H1 (cell line): Measurements from ENCODE around the gene B4GALT7. TPM values are rescaled to one million over a fixed set of nuclear protein-coding genes. Genes with fewer than 3 reads are reported as not detected.

ENCODE experiments used
- CTCF ChIA-PET: fragments of 300-600 bp; sonication (Branson Sonifier 250); formaldehyde crosslinking; loops from one replicate; lab custom pipeline; 2021; ENCODE audit not compliant: partially characterized antibody; lab: Charles Lee
- POLR2A ChIA-PET: fragments of 300-600 bp; sonication (Branson Sonifier 250); formaldehyde crosslinking; loops from one replicate; lab custom pipeline; 2021; ENCODE audit warnings: inconsistent platforms; ENCODE audit not compliant: partially characterized antibody; lab: Charles Lee
- DNase-seq, 2 experiments: peaks; one replicate each; pipeline versions ENCODE4 v3.0.0 to v3.0.0-alpha.2; 2010 to 2022; ENCODE audit warnings: low spot score in 2 of 2, low read depth in 1 of 2, mixed read lengths in 1 of 2
- FAIRE-seq: peaks from 2 replicates; lab custom pipeline; 2011; peaks lifted over from hg19 to GRCh38; lab: Jason Lieb, UNC
- H2AFZ ChIP-seq: 2 replicates; pipeline ENCODE4 v1.8.1; 2012; ENCODE audit warnings: low read length, inconsistent platforms
- H2AK5ac ChIP-seq: 2 replicates; pipeline ENCODE4 v1.6.1; 2013; ENCODE audit warnings: low read depth, low read length
- H2BK120ac ChIP-seq: replicated peaks from 2 replicates; pipeline ENCODE3; 2013; ENCODE audit warnings: low read depth, low read length, inconsistent platforms
- H2BK12ac ChIP-seq: 2 replicates; pipeline ENCODE4 v1.6.1; 2013; ENCODE audit warnings: low read depth, low read length
- H2BK15ac ChIP-seq: 2 replicates; pipeline ENCODE4 v1.6.1; 2013; ENCODE audit warnings: low read length
- H2BK20ac ChIP-seq: 2 replicates; pipeline ENCODE4 v1.6.1; 2013; ENCODE audit warnings: low read length
- H2BK5ac ChIP-seq: 2 replicates; pipeline ENCODE4 v1.6.1; 2013; ENCODE audit warnings: low read depth, low read length
- H3K14ac ChIP-seq: 2 replicates; pipeline ENCODE4 v1.6.1; 2013; ENCODE audit warnings: inconsistent platforms; ENCODE audit not compliant: insufficient read length
- H3K18ac ChIP-seq: 2 replicates; pipeline ENCODE4 v1.6.1; 2013; ENCODE audit warnings: low read length; ENCODE audit errors: extremely low read depth
- H3K23ac ChIP-seq: 2 replicates; pipeline ENCODE4 v1.6.1; 2013; ENCODE audit warnings: inconsistent platforms; ENCODE audit not compliant: insufficient read length
- H3K23me2 ChIP-seq: 2 replicates; pipeline ENCODE4 v1.6.1; 2013; ENCODE audit warnings: low read depth, low read length
- H3K27ac ChIP-seq: 2 replicates; pipeline ENCODE4 v1.6.1; 2011; ENCODE audit warnings: low read depth, low read length, inconsistent platforms
- H3K27me3 ChIP-seq, 4 experiments: replicated peaks in 1 of 4; 1 replicate in 1 of 4; 2 replicates in 3 of 4; pipeline versions ENCODE4 v1.6.1 to v1.8.1; 2011 to 2013; ENCODE audit warnings: low read length in 3 of 4, mild to moderate bottlenecking in 3 of 4, inconsistent platforms in 2 of 4, mixed read lengths in 2 of 4, moderate library complexity in 1 of 4; ENCODE audit not compliant: control insufficient read depth in 3 of 4, insufficient read depth in 3 of 4; ENCODE audit errors: extremely low read depth in 1 of 4
- H3K36me3 ChIP-seq, 4 experiments: 2 replicates each; pipeline versions ENCODE4 v1.6.1 to v1.8.1; 2011 to 2013; ENCODE audit warnings: mild to moderate bottlenecking in 4 of 4, low read length in 3 of 4, moderate library complexity in 2 of 4, control low read depth in 1 of 4, inconsistent platforms in 1 of 4; ENCODE audit not compliant: insufficient read depth in 4 of 4, control insufficient read depth in 2 of 4
- H3K4ac ChIP-seq: replicated peaks from 2 replicates; pipeline ENCODE3; 2013; ENCODE audit warnings: low read length, low read depth, mixed read lengths, inconsistent platforms; ENCODE audit not compliant: insufficient read length
- H3K4me1 ChIP-seq, 4 experiments: replicated peaks in 1 of 4; 1 replicate in 1 of 4; 2 replicates in 3 of 4; pipeline versions ENCODE4 v1.6.1 to v1.8.1; 2011 to 2013; ENCODE audit warnings: low read length in 3 of 4, inconsistent platforms in 2 of 4, mixed read lengths in 1 of 4; ENCODE audit not compliant: insufficient read depth in 4 of 4, control insufficient read depth in 3 of 4
- H3K4me2 ChIP-seq, 2 experiments: 2 replicates each; pipeline versions ENCODE4 v1.6.1 to v1.8.1; 2011 to 2013; ENCODE audit warnings: low read depth in 2 of 2, low read length in 2 of 2, control low read depth in 1 of 2, inconsistent platforms in 1 of 2, mild to moderate bottlenecking in 1 of 2; ENCODE audit not compliant: insufficient read depth in 1 of 2
- H3K4me3 ChIP-seq, 4 experiments: fragments of 200-600, 300-600 bp in 1 of 4; sonication (generic), shearing (Covaris generic), sonication (Bioruptor Twin) in 1 of 4; 2 replicates each; pipeline versions ENCODE4 v1.5.1 to v1.8.1; 2011 to 2016; ENCODE audit warnings: low read length in 4 of 4, low read depth in 3 of 4, control low read depth in 2 of 4, inconsistent platforms in 2 of 4, mild to moderate bottlenecking in 2 of 4, mixed read lengths in 1 of 4, moderate library complexity in 1 of 4; ENCODE audit not compliant: insufficient read depth in 2 of 4; ENCODE audit errors: extremely low read depth in 1 of 4
- H3K56ac ChIP-seq: replicated peaks from 2 replicates; pipeline ENCODE3; 2013; ENCODE audit warnings: low read depth, mild to moderate bottlenecking, mixed read lengths, low read length, inconsistent platforms; ENCODE audit not compliant: insufficient read length
- H3K79me1 ChIP-seq: 2 replicates; pipeline ENCODE4 v1.6.1; 2013; ENCODE audit warnings: low read depth, low read length, control low read depth
- H3K79me2 ChIP-seq, 2 experiments: 2 replicates each; pipeline versions ENCODE4 v1.6.1 to v1.8.1; 2012 to 2013; ENCODE audit warnings: low read length in 2 of 2, mild to moderate bottlenecking in 2 of 2, inconsistent platforms in 1 of 2; ENCODE audit not compliant: insufficient read depth in 2 of 2, control insufficient read depth in 1 of 2
- H3K9ac ChIP-seq, 4 experiments: replicated peaks in 1 of 4; 1 replicate in 1 of 4; 2 replicates in 3 of 4; pipeline versions ENCODE4 v1.6.1 to v1.8.1; 2011 to 2013; ENCODE audit warnings: low read depth in 3 of 4, low read length in 3 of 4, control low read depth in 2 of 4, mild to moderate bottlenecking in 2 of 4, moderate library complexity in 2 of 4, inconsistent platforms in 1 of 4; ENCODE audit errors: extremely low read depth in 1 of 4
- H3K9me3 ChIP-seq, 2 experiments: 2 replicates each; pipeline versions ENCODE4 v1.6.1 to v1.8.1; 2012 to 2013; ENCODE audit warnings: mild to moderate bottlenecking in 2 of 2, moderate library complexity in 2 of 2, control low read depth in 1 of 2, inconsistent platforms in 1 of 2, low read depth in 1 of 2, low read length in 1 of 2, mixed read lengths in 1 of 2; ENCODE audit not compliant: insufficient read depth in 2 of 2
- H4K20me1 ChIP-seq, 2 experiments: replicated peaks in 1 of 2; 2 replicates each; pipeline versions ENCODE3 to v1.8.1; 2011 to 2013; ENCODE audit warnings: inconsistent platforms in 2 of 2, low read length in 2 of 2, mild to moderate bottlenecking in 1 of 2; ENCODE audit not compliant: insufficient read depth in 2 of 2, control insufficient read depth in 1 of 2
- H4K5ac ChIP-seq: 2 replicates; pipeline ENCODE4 v1.6.1; 2013; ENCODE audit warnings: low read length, low read depth, mixed read lengths, inconsistent platforms; ENCODE audit not compliant: insufficient read length
- H4K8ac ChIP-seq: 2 replicates; pipeline ENCODE4 v1.8.0; 2013; ENCODE audit warnings: mild to moderate bottlenecking, moderate library complexity, low read length, inconsistent platforms; ENCODE audit not compliant: insufficient read depth; ENCODE audit errors: extremely low read depth
- H4K91ac ChIP-seq: replicated peaks from 2 replicates; pipeline ENCODE3; 2013; ENCODE audit warnings: low read length, mixed read lengths, inconsistent platforms; ENCODE audit not compliant: insufficient read length
- EGR1 ChIP-seq: IDR thresholded peaks from 2 replicates; pipeline ENCODE4 v1.6.1; 2011; ENCODE audit warnings: low read depth, low read length, borderline replicate concordance
- FOSL1 ChIP-seq: IDR thresholded peaks from 2 replicates; pipeline ENCODE4 v1.6.1; 2011; ENCODE audit warnings: mild to moderate bottlenecking, low read depth, low read length, moderate library complexity; ENCODE audit not compliant: insufficient read depth
- HDAC6 ChIP-seq: IDR thresholded peaks from one replicate; pipeline ENCODE4 v1.7.1; 2012; ENCODE audit warnings: low read depth, mild to moderate bottlenecking, inconsistent platforms, low read length, moderate library complexity
- JUN ChIP-seq: IDR thresholded peaks from 2 replicates; pipeline ENCODE4 v1.6.1; 2011; ENCODE audit warnings: low read depth, mild to moderate bottlenecking, improper control_type of control experiment, low read length
- KDM1A ChIP-seq: fragments of 200-600, 300-600 bp; sonication (generic); IDR thresholded peaks from 2 replicates; pipeline ENCODE4 v1.7.1; 2016; ENCODE audit warnings: mild to moderate bottlenecking, low read length, borderline replicate concordance
- MAFK ChIP-seq: IDR thresholded peaks from 2 replicates; pipeline ENCODE4 v1.6.1; 2012; ENCODE audit warnings: low read depth, mild to moderate bottlenecking, improper control_type of control experiment, low read length
- RFX5 ChIP-seq: IDR thresholded peaks from 2 replicates; pipeline ENCODE4 v1.6.1; 2011; ENCODE audit warnings: low read depth, low read length, improper control_type of control experiment, borderline replicate concordance
- RNF2 ChIP-seq: fragments of 200-900, 300-1000 bp; sonication (generic); IDR thresholded peaks from 2 replicates; pipeline ENCODE4 v1.7.1; 2016; ENCODE audit warnings: borderline replicate concordance, low read depth, mild to moderate bottlenecking, antibody characterized with exemption, low read length; ENCODE audit not compliant: poor library complexity, severe bottlenecking; ENCODE audit errors: missing control alignments
- SIN3A ChIP-seq, 2 experiments: IDR thresholded peaks in 1 of 2; conservative IDR thresholded peaks in 1 of 2; 2 replicates each; pipeline ENCODE4 v1.6.1; 2011 to 2012; ENCODE audit warnings: low read length in 2 of 2, improper control_type of control experiment in 1 of 2, low read depth in 1 of 2, mild to moderate bottlenecking in 1 of 2
- SIRT6 ChIP-seq: IDR thresholded peaks from one replicate; pipeline ENCODE4 v1.7.1; 2012; ENCODE audit warnings: low read length, inconsistent platforms
- TAF7 ChIP-seq: optimal IDR thresholded peaks from 2 replicates; pipeline ENCODE3; 2011; ENCODE audit warnings: low read depth, mild to moderate bottlenecking, inconsistent platforms, low read length, moderate library complexity, borderline replicate concordance
- WGBS, 2 experiments: shearing (Covaris generic) in 1 of 2; methylation state at CpG; one replicate each; pipeline versions ENCODE4 v1.1.6 to v1.1.7; 2013 to 2015; ENCODE audit warnings: low lambda C conversion rate in 2 of 2, mixed read lengths in 2 of 2, inconsistent platforms in 1 of 2, low coverage in 1 of 2, missing lambda C conversion rate in 1 of 2; ENCODE audit not compliant: insufficient replicate concordance in 2 of 2, insufficient coverage in 1 of 2, insufficient read length in 1 of 2; ENCODE audit errors: extremely low coverage in 1 of 2, missing lambda C conversion rate in 1 of 2; 5-methylcytosine and 5-hydroxymethylcytosine counted together
- polyA plus RNA-seq, 7 experiments: library from polyadenylated mRNA; depleted of rRNA in 3 of 7; stranded (reverse) in 5 of 7; unstranded in 2 of 7; fragments of >200 nt in 5 of 7; fragments of 200-250 nt in 2 of 7; gene quantifications; 1 replicate in 5 of 7; 2 replicates in 1 of 7; 4 replicates in 1 of 7; pipeline versions ENCODE4 v1.2.1 to v1.2.3, GENCODE V29; 2011 to 2013; ENCODE audit warnings: missing spikeins in 2 of 7, mixed read lengths in 2 of 7
- total RNA-seq: library from RNA; stranded (reverse); fragmentation: NEBNext Ultra II Directional; extraction: Animal tissue kit (Norgen Biotek cat#: 25700); gene quantifications from 2 replicates; pipeline ENCODE4 v1.2.1, GENCODE V29; 2021
- TF ChIP-seq, protein P1 (sequence below): IDR thresholded peaks from 2 replicates; pipeline ENCODE4 v1.6.1; 2011; ENCODE audit warnings: low read length, improper control_type of control experiment

B4GALT7 gene
- total and polyA plus RNA-seq, 2 of the 8 experiments (the other 6 are each of a cell fraction or from before 2014, with no cell fraction given): 18.7 to 31.9 TPM

DNA sequence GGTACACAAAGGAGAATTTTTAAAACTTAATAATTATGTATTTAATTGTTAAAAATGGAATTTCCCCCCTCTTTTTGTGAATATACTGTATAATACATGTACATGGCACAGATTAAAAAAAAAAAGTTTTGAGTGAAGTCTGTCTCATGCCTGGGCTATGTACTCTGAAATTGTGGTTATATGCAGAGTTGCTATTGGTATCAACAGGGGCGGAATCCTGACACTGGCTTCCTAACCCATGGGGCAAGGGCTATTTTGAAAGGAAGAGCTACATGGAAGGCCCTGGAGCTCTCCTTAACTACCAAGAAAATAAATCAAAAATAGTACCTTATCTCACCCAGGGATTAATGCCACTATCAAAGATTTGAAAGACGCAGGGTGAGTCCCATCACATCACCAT is 44.7 kb upstream of the B4GALT7 start:
- WGBS, 2 experiments: 100% methylated on average over 2 of the region's 2 CpGs; no CpG with 5 or more reads in 1 of the 2 experiments
- peaks cover 6% of the 10 kb centered on the region for H3K23me2 ChIP-seq
- no peak overlapping the region for H3K23ac ChIP-seq
- peaks cover 0 to 18% (median 6%) of the 10 kb centered on the region in 4 experiments; a peak in 3 of 8 replicates for H3K36me3 ChIP-seq
- H3K14ac ChIP-seq: no peak overlapping the region
- H2AK5ac ChIP-seq: no peak overlapping the region
- no peak overlapping the region for H3K18ac ChIP-seq
- no peak overlapping the region for H4K8ac ChIP-seq
- FAIRE-seq (no peak), DNase-seq (no peak)
- no peak overlapping the region for H2BK20ac ChIP-seq
- H3K56ac ChIP-seq: no peak overlapping the region
- no peaks in the 10 kb centered on the region; a peak in 1 of 4 replicates for H3K9me3 ChIP-seq
- H3K79me2 ChIP-seq: peaks cover 3 to 37% of the 10 kb centered on the region in 2 experiments; a peak in 2 of 4 replicates
- H2BK5ac ChIP-seq: no peak overlapping the region
- no peak overlapping the region for H4K5ac ChIP-seq
- H3K27me3 ChIP-seq: no peaks in the 10 kb centered on the region
- no peak overlapping the region for H2AFZ ChIP-seq
- H3K79me1 ChIP-seq: peaks cover 5% of the 10 kb centered on the region
- H4K91ac ChIP-seq: no peak overlapping the region
- H3K4me2 ChIP-seq: peak overlapping the region in 1 of 2 experiments; percentile 68; a peak in 1 of 4 replicates
- peaks cover 8 to 14% of the 10 kb centered on the region in 2 experiments for H4K20me1 ChIP-seq
- no peak overlapping the region for H2BK120ac ChIP-seq
- no peak overlapping the region for H2BK12ac ChIP-seq
- POLR2A ChIA-PET: interaction anchor here (0.7 to 0.9 kb wide), 5 partner anchors 28 to 74 kb away, joined by 3 to 4 read pairs (median 3); no protein-coding TSS in a partner anchor
- CTCF ChIA-PET: interaction anchor here (0.7 to 1.9 kb wide), 2 partner anchors 11 to 61 kb away, joined by 3 to 6 read pairs; no protein-coding TSS in a partner anchor
- H3K4me1 ChIP-seq: peaks cover 5 to 9% (median 7%) of the 10 kb centered on the region in 4 experiments
- no peak overlapping the region for H3K4me3 ChIP-seq
- H3K4ac ChIP-seq: no peak overlapping the region
- H2BK15ac ChIP-seq: no peak overlapping the region
- H3K9ac ChIP-seq: no peak overlapping the region
- no peak overlapping the region for H3K27ac ChIP-seq
- TF ChIP-seq MAFK (no peak), RFX5 (no peak), JUN (no peak), SIN3A (conservative IDR thresholded peaks at IDR 0.05 in 1 of 2, IDR thresholded peaks at IDR 0.05 in 1 of 2; ENCODE audit: low read depth in 1 of 2, low read length in 2 of 2) (no peak), RNF2 (no peak), EGR1 (no peak), TAF7 (no peak), KDM1A (no peak), FOSL1 (no peak), HDAC6 (no peak), SIRT6 (no peak)
- TF ChIP-seq, protein P1, sequence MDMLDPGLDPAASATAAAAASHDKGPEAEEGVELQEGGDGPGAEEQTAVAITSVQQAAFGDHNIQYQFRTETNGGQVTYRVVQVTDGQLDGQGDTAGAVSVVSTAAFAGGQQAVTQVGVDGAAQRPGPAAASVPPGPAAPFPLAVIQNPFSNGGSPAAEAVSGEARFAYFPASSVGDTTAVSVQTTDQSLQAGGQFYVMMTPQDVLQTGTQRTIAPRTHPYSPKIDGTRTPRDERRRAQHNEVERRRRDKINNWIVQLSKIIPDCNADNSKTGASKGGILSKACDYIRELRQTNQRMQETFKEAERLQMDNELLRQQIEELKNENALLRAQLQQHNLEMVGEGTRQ: no peak
